AG09309 (cell line): ENCODE data around the gene SURF2.

Source experiments
- DNase-seq: peaks from one replicate; pipeline ENCODE4 v3.0.0-alpha.2; 2010; ENCODE audit warnings: low read depth
- H3K4me3 ChIP-seq: 2 replicates; pipeline ENCODE4 v1.5.1; 2011; ENCODE audit warnings: mild to moderate bottlenecking, low read depth, low read length, moderate library complexity; ENCODE audit not compliant: control insufficient read depth
- TF ChIP-seq, protein P1 (sequence below): IDR thresholded peaks from 2 replicates; pipeline ENCODE4 v1.5.1; 2011; ENCODE audit warnings: mild to moderate bottlenecking, low read depth, low read length, inconsistent platforms; ENCODE audit not compliant: insufficient read depth, control insufficient read depth; ENCODE audit errors: missing control alignments

Gene SURF2

DNA sequence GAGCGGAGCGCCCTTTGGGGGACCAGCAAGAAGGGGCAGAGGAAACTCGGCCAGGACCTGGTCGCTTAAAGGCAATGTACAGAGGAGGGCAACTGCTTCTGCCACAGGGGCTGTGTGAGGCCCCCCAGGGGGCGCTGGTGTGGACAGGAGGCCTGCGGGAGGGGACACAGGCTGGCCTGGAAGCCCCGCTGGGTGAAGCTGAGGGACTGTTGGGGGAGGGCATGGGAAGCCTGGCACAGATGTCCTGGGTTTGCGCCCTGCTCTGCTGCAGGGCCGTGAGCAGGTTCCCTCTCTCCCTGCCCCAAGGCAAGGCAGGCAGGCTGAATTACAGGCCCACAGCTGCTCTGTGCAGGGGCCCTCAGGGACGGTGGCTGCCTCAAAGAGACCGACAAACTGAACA, 13.8 kb upstream of the SURF2 start:
- no peak overlapping the region for H3K4me3 ChIP-seq
- TF ChIP-seq, protein P1, sequence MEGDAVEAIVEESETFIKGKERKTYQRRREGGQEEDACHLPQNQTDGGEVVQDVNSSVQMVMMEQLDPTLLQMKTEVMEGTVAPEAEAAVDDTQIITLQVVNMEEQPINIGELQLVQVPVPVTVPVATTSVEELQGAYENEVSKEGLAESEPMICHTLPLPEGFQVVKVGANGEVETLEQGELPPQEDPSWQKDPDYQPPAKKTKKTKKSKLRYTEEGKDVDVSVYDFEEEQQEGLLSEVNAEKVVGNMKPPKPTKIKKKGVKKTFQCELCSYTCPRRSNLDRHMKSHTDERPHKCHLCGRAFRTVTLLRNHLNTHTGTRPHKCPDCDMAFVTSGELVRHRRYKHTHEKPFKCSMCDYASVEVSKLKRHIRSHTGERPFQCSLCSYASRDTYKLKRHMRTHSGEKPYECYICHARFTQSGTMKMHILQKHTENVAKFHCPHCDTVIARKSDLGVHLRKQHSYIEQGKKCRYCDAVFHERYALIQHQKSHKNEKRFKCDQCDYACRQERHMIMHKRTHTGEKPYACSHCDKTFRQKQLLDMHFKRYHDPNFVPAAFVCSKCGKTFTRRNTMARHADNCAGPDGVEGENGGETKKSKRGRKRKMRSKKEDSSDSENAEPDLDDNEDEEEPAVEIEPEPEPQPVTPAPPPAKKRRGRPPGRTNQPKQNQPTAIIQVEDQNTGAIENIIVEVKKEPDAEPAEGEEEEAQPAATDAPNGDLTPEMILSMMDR: peak; percentile 17
- no peak for DNase-seq

DNA sequence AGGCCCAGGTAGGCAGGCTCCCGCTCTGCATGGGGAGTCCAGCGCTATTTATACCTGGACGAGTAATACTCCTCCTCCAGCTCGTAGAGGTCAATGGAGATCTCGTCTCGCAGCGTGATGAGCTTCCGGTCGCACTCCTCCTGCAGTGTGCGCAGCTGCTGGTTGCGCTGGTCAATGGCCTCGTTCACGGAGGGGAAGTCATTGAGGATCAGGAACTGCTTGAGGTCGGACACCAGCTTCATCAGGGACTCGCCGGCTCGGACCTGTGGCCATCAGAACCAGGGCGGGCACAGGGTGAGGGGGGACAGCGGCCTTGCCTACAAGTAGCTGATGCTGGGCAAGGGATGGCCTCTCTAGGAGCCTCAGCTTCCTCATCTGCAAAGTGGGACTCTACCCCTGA, 12.3 kb upstream of the SURF2 start:
- TF ChIP-seq, protein P1: no peak
- DNase-seq: no peak
- H3K4me3 ChIP-seq: no peak overlapping the region

DNA sequence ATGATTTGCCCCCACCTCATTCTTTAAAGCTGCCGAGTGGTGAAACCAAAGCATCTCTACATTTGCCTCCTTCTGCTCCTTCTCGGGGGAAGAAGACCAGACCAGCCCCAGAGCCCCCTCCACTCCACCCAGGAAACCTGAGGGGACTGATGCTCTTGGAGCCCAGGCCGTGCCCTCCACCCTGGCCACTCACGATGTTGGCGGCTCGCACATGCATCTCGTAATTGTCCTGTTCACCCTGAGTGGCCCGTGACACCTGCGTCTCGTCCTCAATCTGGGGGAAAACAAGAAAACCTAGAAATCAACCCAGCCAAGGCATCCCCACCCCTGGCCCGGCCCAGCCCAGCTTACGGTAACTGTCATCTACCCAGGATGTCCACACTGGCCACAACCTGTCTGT, 11.4 kb upstream of the SURF2 start:
- H3K4me3 ChIP-seq: no peak overlapping the region

DNA sequence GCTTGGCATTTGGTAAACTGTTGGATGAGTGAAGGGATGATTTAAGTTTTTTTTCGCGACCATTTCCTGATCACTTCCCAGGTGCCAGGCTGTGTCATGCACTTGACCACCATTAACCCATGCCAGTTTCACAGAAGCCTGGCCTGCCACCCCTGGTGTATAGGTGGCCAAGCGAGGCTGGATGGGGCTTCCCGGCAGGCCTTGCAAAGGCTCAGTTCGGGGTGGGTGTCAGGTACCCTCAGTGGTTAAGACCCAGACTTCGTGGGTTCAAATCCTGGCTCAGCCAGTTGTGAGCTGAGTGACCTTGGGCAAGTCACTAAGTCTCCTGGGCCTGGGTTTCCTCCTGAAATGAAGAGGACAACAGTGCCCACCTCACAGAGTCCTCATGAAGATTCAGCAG, 10.8 kb upstream of the SURF2 start:
- no peak for DNase-seq
- TF ChIP-seq, protein P1: no peak
- H3K4me3 ChIP-seq: no peak overlapping the region

More for the DNA sequence above, 11.4 kb upstream of the SURF2 start:
- no peak for DNase-seq
- TF ChIP-seq, protein P1: no peak

DNA sequence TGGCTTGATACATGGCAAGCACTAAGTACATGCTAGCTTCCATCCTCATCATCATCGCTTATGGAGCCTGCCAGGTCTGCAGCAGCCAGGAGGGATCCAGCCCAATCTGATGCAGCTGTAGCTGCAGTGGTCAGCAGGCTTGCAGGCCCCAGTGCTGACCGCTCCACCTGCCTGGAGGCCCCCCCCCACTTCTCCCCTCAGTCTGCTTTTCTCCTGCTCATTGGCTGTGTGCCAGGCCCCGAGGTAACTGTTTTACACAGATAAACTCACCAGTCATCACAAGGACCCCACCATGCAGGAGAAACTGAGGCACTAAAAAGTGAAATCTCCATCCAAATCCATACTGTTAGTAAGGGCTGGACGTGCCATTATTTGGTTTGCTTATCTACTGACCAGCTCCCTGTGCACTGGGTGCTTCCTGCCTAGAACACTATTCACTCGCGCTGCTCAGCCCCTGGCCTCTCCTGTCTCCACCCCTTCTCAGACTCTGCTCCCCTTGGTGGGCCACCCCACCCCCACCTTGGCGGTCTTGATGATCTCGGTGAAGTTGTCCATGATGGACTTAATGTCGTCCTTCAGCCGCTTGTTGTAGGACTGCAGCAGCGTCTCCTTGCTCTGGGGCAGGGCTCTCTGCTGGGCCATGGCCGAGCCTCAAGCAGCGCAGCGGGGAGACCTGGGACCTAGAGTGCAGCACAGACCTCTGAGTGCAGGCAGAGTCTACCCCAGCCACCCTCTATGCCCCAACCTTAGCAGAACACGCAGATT, 10.1 kb upstream of the SURF2 start:
- TF ChIP-seq, protein P1: no peak
- peak overlapping the region; percentile 91 for H3K4me3 ChIP-seq
- DNase-seq: no peak

DNA sequence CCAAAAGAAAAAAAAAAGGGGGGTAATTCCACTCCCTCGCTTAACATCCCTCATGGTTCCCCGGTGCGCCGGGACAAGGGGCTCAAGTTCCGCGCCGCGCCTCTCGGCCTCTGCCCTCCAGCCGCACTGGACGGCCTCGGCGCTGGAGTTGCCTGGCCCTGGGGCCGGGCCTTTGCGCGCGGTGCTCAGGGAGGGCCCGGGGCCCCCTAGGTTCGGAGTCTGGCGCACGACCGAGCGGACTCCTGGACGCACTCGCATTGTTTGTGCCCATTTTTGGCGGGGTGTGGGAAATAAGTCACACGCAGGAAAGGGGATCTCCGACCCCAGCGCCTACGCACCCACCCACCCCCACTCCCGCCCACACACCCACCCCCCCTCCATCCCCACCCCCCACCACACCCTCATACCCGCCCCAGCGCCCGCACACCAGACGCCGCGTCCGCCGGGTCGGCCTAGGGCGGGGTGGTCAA, 8.8 kb upstream of the SURF2 start:
- peak overlapping the region; percentile 91 for H3K4me3 ChIP-seq
- DNase-seq: no peak
- TF ChIP-seq, protein P1: no peak
